Erythroblast (primary cell): Measurements from ENCODE around the gene CIC.

Experiments
- GATA1 ChIP-seq: IDR thresholded peaks from 2 replicates; pipeline ENCODE4 v1.6.1; 2011; ENCODE audit warnings: low read depth, mild to moderate bottlenecking, control low read depth, low read length, moderate library complexity
- POLR2A ChIP-seq: IDR thresholded peaks from 2 replicates; pipeline ENCODE4 v1.6.1; 2011; ENCODE audit warnings: mild to moderate bottlenecking, low read length

- TF ChIP-seq POLR2A (no peak), GATA1 (no peak)
Observed at GRCh38 chr19:42315024-42315423, 46.0 kb downstream of the CIC start.
